NCI-H2107 treated with DMSO at 0.1 percent for 48 hours (cell line): ENCODE results near the gene NT5M.
"Not testable (repeated sequence)": the region's sequence is repeated elsewhere in the genome, so short reads cannot be mapped to it uniquely, and the experiment has no call there.

Experiments used
- DNase-seq: peaks from one replicate; lab custom pipeline; 2025; ENCODE audit not compliant: unreplicated experiment; lab: John Stamatoyannopoulos, UW

Gene NT5M

DNA sequence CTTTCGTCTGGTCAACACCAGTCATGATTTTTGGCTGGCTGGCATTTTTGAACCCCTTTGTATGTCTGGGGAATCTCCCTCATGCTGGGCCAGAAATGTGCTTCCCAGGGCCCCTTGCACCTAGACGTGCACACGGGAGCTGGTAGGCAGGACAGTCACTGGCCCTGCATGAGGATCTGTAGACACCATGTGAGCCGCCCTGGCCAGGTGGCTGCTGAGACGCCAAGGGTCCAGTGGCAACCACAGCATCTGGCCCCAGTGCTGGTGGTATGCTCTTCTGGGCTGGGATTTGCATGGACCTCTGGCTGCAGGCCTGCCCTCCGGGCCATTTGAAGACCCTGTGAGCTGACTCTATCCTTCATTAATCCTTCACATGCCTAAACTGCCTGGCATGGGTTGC is 67.5 kb downstream of the NT5M start:
- DNase-seq, result no peak

DNA sequence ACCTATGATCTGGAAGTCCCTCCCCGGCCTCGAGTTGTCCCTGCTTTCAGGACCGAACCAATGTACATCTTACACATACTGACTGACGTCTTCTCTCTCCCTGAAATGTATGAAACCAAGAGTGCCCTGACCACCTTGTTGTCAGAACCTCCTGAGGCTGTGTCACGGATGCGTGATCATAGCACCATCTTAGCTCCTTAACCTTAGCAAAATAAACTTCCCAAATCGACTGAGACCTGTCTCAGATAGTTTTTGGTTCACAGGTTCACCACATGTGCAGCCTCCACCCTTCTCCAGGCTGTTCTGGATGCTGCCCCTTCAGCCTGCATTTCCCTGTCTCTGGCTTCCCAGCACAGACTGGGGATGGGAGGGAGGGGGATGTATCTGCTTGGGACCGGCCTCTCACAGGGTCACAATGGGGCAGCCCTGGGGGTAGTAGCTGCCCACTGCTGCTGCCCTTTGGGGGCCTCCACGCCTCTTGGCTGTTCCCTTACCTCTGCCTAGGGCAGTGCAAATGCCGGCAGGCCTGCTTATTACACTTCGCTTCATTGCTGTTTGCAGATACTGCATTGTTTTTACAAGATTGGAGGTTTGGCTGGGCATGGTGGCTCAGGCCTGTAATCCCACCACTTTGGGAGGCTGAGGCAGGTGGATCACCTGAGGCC is 69.8 kb downstream of the NT5M start:
- DNase-seq, result no peak

GRCh38 chr17:17375841-17376240 is 72.7 kb downstream of the NT5M start:
- no peak for DNase-seq

DNA sequence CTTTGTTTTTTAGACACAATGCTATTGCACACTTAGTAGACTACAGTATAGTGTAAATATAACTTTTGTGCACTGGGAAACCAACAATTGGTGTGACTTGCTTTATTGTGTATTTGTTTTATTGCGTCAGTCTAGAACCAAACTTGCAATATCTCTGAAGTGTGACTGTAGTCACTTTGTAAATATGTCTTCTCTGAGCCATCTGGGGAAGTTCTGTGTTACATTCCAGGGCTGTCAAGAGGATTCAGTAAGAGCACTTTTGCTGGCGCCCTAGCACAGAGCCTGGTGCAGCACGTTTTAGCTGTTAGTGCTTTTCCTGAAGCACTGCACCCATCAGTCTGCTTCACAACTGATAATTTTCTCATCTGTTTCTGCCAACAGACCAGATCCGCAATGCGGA is 73.2 kb downstream of the NT5M start:
- DNase-seq, result no peak

DNA sequence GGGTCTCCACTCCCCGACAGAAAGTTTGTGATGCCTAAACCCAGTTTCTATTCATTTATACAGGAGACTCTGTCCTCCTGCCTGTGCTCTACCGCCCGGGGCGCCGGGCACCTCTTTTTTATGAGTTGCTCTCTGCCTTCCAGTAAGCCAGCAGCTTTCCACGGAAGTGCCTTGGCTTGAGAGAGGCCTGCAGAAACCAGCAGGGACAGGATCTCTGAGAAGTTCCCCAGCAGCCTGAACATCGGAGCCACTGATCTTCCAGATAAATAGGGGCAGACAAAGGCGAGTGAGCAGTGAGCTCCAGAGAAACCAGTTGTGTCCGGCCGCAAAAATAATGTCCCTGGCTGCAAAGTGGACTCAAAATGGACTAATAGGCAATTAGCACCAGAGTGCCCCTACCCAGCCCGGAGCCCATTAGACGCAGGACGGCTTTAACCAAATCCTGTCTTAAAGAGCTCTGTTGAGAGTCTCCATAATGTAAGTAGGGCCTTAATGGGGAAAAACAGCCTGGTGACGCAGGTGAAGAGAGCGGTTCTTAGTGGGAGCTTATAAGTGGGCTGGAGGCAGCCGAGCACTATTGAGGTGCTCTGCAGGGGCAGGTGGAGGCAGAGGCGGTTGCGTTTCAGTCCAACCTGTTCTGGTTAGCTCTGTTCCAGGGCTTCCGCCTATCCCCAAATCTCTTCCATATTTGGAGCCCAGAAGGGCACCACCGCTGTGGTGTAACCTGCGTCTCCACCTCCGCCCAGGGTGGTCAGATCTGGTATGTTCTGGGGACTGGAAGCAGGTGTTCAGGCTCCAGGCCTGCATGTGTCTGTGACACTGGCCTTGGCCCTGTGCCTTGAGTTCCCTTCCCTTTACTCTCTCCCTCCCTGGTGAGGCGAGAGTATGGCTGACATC is 74.1 kb downstream of the NT5M start:
- DNase-seq, result peak; percentile 56

DNA sequence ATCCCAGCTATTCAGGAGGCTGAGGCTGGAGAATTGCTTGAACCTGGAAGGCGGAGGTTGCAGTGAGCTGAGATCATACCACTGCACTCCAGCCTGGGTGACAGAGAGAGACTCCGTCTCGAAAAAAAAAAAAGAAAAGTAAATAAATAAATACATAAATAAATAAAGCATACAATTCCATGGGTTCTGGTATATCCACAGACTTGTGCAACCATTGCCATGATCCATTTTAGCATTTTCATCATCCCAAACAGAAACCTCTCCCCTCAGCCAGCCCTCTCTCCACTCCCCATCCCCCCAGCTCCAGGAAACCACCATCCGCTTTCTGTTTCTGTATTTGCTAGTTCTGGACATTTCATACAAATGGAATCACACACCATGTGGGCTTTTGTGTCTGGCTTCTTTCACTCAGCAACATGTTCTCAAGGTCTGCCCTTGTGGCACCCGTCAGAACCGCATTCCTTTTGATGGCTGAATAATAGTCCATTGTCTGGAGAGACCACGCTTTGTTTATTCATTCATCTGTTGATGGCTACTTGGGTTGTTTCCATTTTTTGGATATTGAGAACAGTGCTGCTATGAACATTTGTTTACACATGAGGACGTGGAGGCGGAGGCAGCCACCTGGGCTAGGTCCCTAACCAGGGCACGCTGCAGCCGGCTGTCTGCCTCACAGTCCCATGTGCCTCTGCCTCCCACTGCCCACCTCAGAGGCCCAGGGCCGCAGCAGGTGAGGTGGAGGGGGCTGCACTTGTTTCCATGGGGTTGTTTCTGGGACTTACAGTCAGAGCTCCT is 76.2 kb downstream of the NT5M start:
- DNase-seq, result no peak

DNA sequence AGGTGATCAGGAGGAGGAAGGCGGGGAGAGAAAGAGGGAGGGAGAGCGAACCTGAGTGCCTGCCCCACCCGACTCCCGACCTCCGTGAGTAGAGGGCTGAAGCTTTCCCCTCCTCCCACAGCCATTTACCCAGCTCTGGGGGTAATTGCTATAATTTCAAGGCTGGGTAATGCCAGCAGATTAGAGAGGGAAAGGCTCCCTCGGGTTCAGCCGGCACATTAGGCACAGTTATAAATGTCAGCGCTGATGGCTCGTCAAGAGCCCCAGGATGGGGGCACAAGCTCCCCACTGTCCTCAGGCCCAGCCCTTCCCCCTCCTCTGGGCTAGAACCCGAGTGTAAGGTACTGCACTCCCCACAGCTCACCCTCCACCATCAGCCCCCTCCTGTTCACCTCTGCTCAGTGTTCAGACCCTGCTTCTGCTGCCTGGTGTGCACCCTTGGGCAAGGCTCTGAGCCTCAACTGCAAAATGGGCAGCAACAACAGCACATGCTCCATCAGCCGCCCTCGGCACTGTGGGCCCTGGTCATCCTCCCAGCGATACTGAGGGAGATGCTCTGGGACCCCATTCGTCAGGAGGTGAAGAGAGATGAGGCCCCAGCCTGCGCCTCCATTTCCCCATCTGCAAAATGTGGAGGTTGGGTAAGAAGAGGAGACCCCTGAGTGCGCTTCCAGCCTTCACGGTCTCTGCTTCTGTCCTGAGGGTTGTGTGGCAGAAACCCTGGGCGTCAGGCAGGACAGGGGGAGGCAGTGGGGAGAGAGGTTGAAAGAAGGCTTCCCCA is 77.2 kb downstream of the NT5M start:
- no peak for DNase-seq

DNA sequence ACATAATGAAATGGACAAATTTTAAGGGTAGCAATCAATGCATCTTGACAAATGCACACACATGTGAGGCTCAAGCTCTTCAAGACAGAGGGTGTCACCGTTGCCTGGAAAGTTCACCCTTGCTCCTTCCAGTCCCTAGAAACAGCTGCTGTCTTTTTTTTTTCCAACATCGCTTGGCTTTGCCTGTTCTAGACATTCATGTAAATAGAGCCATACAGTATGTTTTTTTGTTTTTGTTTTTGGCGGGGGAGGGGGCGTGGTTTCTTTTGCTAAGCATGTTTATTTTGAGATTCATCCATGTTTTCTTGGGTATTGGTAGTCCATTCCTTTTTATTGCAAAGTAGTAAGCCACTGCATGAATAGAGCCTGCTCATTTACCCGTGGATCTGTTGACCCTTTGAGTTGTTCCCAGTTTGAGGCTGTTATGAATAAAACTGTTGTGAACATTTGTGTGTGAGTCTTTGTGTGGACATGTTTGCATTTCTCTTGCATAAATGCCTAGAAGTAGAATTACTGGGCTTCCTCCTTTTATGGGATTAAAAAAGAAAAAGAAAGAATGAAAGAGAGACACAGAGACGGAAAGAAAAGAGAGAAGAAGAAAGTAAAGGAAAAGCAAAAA is 78.4 kb downstream of the NT5M start:
- no peak for DNase-seq

- no peak for DNase-seq
These were observed 78.9 kb downstream of the NT5M start for GRCh38 chr17:17382065-17382459.

- no peak for DNase-seq
These were observed 79.8 kb downstream of the NT5M start for GRCh38 chr17:17382971-17383370.

DNA sequence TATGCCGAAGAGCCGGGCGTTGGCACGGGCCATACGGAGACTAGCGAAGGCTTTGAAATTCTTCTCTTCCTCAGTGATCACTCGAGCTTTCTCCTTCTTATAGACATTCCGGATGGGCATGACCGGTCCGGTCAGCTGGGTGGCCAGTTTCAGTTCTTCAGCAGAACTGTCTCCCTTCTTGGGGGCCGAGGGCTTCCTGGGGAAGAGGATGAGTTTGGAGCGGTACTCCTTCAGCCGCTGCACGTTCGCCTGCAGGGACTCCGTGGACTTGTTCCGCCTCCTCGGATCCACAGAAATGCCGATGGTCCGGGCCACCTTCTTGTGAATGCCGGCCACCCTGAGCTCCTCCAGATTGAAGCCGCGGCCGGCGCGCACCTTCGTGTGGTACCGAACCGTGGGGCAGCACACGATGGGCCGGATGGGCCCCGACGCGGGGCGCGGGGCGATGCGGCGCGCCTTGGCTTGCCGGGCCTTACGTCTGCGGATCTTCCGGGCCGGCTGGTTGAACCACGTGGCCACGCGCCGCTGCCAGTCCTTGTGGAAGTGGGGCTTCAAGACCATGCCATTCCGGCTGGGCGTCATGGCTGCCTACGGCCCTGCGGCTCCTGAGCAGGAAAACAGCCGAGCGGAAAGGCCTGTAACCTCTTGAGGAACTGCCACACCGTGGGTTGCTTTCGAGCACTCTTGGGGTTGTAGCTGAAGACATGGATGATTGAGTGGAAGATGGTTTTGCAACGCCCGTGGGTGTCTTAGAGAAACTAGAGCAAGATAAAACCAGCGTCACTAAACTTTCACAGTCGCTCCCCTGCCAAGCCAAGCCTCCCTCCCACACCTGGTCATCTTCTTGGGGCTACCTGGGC is 80.5 kb downstream of the NT5M start:
- DNase-seq, result not testable (repeated sequence)

DNA sequence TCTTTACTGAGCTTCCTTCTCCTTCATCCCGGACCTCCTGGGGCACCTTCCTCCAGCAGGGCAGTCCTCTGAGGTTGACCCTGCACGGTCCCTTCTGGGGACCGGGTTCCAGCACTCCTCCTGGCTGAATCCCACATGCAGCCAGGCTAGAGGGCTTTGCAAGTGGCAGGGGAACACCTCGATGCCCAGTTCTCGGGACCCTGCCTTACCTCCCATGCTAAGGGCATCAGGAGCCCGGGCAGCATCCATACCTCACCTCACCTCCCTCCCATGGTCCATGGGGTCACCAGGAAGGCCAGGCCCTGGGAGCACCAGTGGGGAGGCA is 81.1 kb downstream of the NT5M start:
- DNase-seq, result no peak

GRCh38 chr17:17384961-17385360 is 81.8 kb downstream of the NT5M start:
- DNase-seq, result no peak

- DNase-seq, result no peak
These were observed 82.3 kb downstream of the NT5M start for GRCh38 chr17:17385491-17385890.

- no peak for DNase-seq
These were observed 83.1 kb downstream of the NT5M start for GRCh38 chr17:17386094-17386800.

- peak; percentile 46 for DNase-seq
These were observed 83.9 kb downstream of the NT5M start for GRCh38 chr17:17387017-17387497.

GRCh38 chr17:17387498-17388362 is 84.6 kb downstream of the NT5M start:
- DNase-seq, result peak; percentile 65
